NCI-H2196 (cell line): Measurements from ENCODE around the gene POU3F3.

ENCODE experiments used
- DNase-seq: peaks from one replicate; lab custom pipeline; 2025; ENCODE audit not compliant: unreplicated experiment; lab: John Stamatoyannopoulos, UW

Gene POU3F3

GRCh38 chr2:104902317-104902716, 48.4 kb downstream of the POU3F3 start:
- no peak for DNase-seq
